PC-9 (cell line): Measurements from ENCODE around the gene SHFL. TPM values are rescaled to one million over a fixed set of nuclear protein-coding genes. Genes with fewer than 3 reads are reported as not detected.

Experiments used
- BruUV-seq: library from RNA; stranded (reverse); fragments of 400-500 nt; replicated peaks from 2 replicates; lab custom pipeline; 2021; lab: Mats Ljungman, UMichigan
- CTCF ChIA-PET: fragments of 300-600 bp; sonication (Branson Sonifier 250); formaldehyde crosslinking; loops from one replicate; lab custom pipeline; 2022; ENCODE audit warnings: antibody characterized with exemption; lab: Charles Lee
- POLR2A ChIA-PET: fragments of 300-600 bp; sonication (Branson Sonifier 250); formaldehyde crosslinking; loops from one replicate; lab custom pipeline; 2022; ENCODE audit warnings: antibody characterized with exemption; ENCODE audit not compliant: unreplicated experiment; lab: Charles Lee
- DNase-seq, 2 experiments: peaks; one replicate each; pipeline versions ENCODE4 v3.0.0 to v3.0.0-alpha.2; 2015 to 2022; ENCODE audit warnings: mixed read lengths in 1 of 2
- H2AFZ ChIP-seq: fragments of 200-600 bp; sonication (generic); 2 replicates; pipeline ENCODE4 v1.8.1; 2017; ENCODE audit warnings: antibody characterized with exemption
- H3F3A ChIP-seq: fragments of 200-600 bp; sonication (generic); 2 replicates; pipeline ENCODE4 v1.8.1; 2017; ENCODE audit warnings: antibody characterized with exemption, mild to moderate bottlenecking, low read depth; ENCODE audit not compliant: insufficient read depth
- H3K27ac ChIP-seq: fragments of 200-600 bp; sonication (generic); 2 replicates; pipeline ENCODE4 v1.6.1; 2016; ENCODE audit warnings: mixed run types
- H3K27me3 ChIP-seq: fragments of 200-600 bp; sonication (generic); 2 replicates; pipeline ENCODE4 v1.6.1; 2016; ENCODE audit warnings: low read depth, mixed run types; ENCODE audit not compliant: insufficient read depth
- H3K36me3 ChIP-seq: fragments of 200-600 bp; sonication (generic); 2 replicates; pipeline ENCODE4 v1.6.1; 2016; ENCODE audit warnings: low read depth, mixed run types
- H3K4me1 ChIP-seq: fragments of 200-600 bp; sonication (generic); replicated peaks from 2 replicates; pipeline ENCODE4 v1.6.1; 2016; ENCODE audit warnings: mixed run types; ENCODE audit not compliant: insufficient read depth
- H3K4me2 ChIP-seq: fragments of 200-600 bp; sonication (generic); 2 replicates; pipeline ENCODE4 v1.6.1; 2017; ENCODE audit warnings: mixed run types
- H3K4me3 ChIP-seq: fragments of 200-600 bp; sonication (generic); 2 replicates; pipeline ENCODE4 v1.6.1; 2016; ENCODE audit warnings: mixed run types
- H3K79me2 ChIP-seq: fragments of 200-600 bp; sonication (generic); 2 replicates; pipeline ENCODE4 v1.6.1; 2017; ENCODE audit warnings: low read depth, mixed run types
- H3K9me2 ChIP-seq: fragments of 200-600 bp; sonication (generic); 2 replicates; pipeline ENCODE4 v1.8.1; 2017; ENCODE audit warnings: mild to moderate bottlenecking; ENCODE audit not compliant: insufficient read depth
- H3K9me3 ChIP-seq: fragments of 200-600 bp; sonication (generic); 2 replicates; pipeline ENCODE4 v1.8.1; 2016; ENCODE audit warnings: low read depth; ENCODE audit not compliant: insufficient read depth
- H4K20me1 ChIP-seq: fragments of 200-600 bp; sonication (generic); 2 replicates; pipeline ENCODE4 v1.8.1; 2017; ENCODE audit not compliant: insufficient read depth
- EZH2 ChIP-seq: fragments of 200-600 bp; sonication (generic); IDR thresholded peaks from 2 replicates; pipeline ENCODE4 v1.8.0; 2017; ENCODE audit warnings: antibody characterized with exemption, low read depth
- intact Hi-C: fragments of 100-400 bp; cut with micrococcal nuclease; formaldehyde crosslinking; loops from one replicate; pipeline ENCODE4 v1.10.0; 2022; ENCODE audit not compliant: unreplicated experiment
- total RNA-seq: library from RNA; stranded (reverse); gene quantifications from 2 replicates; pipeline ENCODE4 v1.2.3, GENCODE V29; 2021
- TF ChIP-seq, protein P1 (sequence below): fragments of 200-600 bp; sonication (generic); conservative IDR thresholded peaks from 2 replicates; pipeline ENCODE4 v1.6.1; 2017; ENCODE audit warnings: mixed run types, antibody characterized with exemption, mild to moderate bottlenecking, moderate library complexity

SHFL gene
- total RNA-seq, 1 experiment from 2014 or later, result 25.6 TPM

DNA sequence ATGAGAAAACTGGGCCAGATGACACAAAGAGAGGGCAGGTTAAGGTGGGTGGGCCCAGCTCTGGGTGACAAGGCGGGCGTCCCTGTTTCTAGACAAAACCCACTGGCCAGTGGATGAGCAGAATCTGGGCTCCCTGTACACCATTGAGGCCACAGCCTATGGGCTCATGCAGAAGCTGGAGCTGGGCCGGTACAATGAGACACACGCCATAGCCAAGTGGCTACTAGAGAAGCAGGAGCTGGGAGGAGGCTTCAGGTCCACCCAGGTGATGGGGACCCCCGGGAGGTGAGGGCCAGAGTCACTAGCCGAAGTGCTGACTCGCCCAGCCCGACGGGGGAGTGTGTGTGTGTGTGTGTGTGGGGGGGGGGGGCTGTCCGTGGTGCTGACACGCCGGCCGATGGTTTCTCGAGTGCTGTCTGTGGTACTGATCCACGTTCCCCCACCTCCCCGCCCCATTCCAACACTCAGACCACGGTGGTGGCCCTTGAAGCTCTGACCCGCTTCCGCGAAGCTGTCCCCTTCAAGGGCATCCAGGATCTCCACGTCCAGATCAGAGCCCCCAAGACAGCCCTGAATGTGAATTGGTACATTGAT, 24.3 kb upstream of the SHFL start:
- Histone ChIP-seq H3K27ac (no peak overlapping the region), H3K36me3 (no peaks in the 10 kb centered on the region), H3K4me2 (no peak overlapping the region), H3K4me3 (no peak overlapping the region), H3K27me3 (peaks cover 77% of the 10 kb centered on the region), H3K9me3 (no peaks in the 10 kb centered on the region), H4K20me1 (no peaks in the 10 kb centered on the region), H3K9me2 (no peaks in the 10 kb centered on the region), H3K79me2 (no peaks in the 10 kb centered on the region), H2AFZ (no peak overlapping the region), H3K4me1 (no peaks in the 10 kb centered on the region), H3F3A (no peaks in the 10 kb centered on the region)
- intact Hi-C loops, result no loop called here
- POLR2A ChIA-PET, result no interaction called here
- CTCF ChIA-PET, result no interaction called here
- DNase-seq, result no peak
- no TSS peak for BruUV-seq
- TF ChIP-seq, protein P1, sequence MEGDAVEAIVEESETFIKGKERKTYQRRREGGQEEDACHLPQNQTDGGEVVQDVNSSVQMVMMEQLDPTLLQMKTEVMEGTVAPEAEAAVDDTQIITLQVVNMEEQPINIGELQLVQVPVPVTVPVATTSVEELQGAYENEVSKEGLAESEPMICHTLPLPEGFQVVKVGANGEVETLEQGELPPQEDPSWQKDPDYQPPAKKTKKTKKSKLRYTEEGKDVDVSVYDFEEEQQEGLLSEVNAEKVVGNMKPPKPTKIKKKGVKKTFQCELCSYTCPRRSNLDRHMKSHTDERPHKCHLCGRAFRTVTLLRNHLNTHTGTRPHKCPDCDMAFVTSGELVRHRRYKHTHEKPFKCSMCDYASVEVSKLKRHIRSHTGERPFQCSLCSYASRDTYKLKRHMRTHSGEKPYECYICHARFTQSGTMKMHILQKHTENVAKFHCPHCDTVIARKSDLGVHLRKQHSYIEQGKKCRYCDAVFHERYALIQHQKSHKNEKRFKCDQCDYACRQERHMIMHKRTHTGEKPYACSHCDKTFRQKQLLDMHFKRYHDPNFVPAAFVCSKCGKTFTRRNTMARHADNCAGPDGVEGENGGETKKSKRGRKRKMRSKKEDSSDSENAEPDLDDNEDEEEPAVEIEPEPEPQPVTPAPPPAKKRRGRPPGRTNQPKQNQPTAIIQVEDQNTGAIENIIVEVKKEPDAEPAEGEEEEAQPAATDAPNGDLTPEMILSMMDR, result no peak
- no peak for TF ChIP-seq EZH2

DNA sequence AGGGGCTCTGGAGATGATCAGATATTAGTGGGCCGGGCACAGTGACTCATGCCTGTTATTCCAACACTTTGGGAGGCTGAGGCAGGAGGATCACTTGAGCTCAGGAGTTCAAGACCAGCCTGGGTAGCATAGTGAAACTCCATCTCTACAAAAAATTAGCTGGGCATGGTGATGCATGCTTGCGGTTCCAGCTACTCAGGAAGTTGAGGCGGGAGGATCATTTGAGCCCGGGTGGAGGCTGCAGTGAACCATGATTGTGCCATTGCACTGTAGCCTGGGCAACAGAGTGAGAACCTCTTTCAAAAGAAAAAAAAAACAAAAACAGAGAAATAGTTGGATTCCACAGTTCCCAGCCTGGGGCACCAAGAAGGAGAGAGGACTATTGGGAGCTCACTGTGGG, 17.9 kb upstream of the SHFL start:
- BruUV-seq, result no TSS peak
- H4K20me1 ChIP-seq, result no peaks in the 10 kb centered on the region; the same call in 1 of the 2 replicates
- peaks cover 89% of the 10 kb centered on the region for H3K27me3 ChIP-seq
- H2AFZ ChIP-seq, result no peak overlapping the region
- TF ChIP-seq EZH2, result no peak
- TF ChIP-seq, protein P1, result no peak
- H3K4me3 ChIP-seq, result no peak overlapping the region
- no peaks in the 10 kb centered on the region for H3F3A ChIP-seq
- no peak for DNase-seq
- POLR2A ChIA-PET, result no interaction called here
- H3K9me3 ChIP-seq, result no peaks in the 10 kb centered on the region
- no peaks in the 10 kb centered on the region for H3K4me1 ChIP-seq
- H3K27ac ChIP-seq, result no peak overlapping the region
- no peaks in the 10 kb centered on the region for H3K36me3 ChIP-seq
- H3K9me2 ChIP-seq, result no peaks in the 10 kb centered on the region
- intact Hi-C loops, result no loop called here
- CTCF ChIA-PET, result interaction anchor here (0.5 kb wide), 1 partner anchor 326 kb away, joined by 3 read pairs; no protein-coding TSS in a partner anchor
- H3K79me2 ChIP-seq, result no peaks in the 10 kb centered on the region
- no peak overlapping the region for H3K4me2 ChIP-seq

DNA sequence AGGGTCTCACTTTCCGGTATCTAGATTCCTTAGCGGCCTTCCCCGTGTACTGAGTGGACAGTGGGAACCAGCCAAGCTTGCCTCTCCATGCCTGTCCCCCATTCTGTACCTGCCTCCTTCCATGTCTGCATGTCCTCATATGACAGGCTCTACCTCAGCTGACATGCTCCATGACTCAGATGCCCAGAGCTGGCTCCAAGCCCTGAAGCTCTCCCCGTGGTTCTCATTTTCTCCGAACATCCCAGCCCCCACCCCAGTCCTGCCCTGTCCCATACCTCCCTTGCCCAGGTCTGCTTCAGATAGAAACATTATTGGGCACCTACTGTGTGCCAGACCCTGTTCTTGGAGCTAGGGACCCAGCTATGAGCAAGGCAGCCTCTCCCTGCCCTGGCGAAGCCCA, 17.1 kb upstream of the SHFL start:
- Histone ChIP-seq H3K79me2 (no peaks in the 10 kb centered on the region), H4K20me1 (no peaks in the 10 kb centered on the region; the same call in 1 of the 2 replicates), H3K27ac (no peak overlapping the region), H3K4me3 (no peak overlapping the region), H3K4me1 (no peaks in the 10 kb centered on the region), H3K9me3 (0 out of 2 replicates have a peak, but pooled peaks cover 1% of the 10 kb centered on the region), H3K4me2 (no peak overlapping the region), H3K27me3 (peaks cover 87% of the 10 kb centered on the region), H3K9me2 (no peaks in the 10 kb centered on the region), H3F3A (no peaks in the 10 kb centered on the region), H3K36me3 (no peaks in the 10 kb centered on the region), H2AFZ (no peak overlapping the region)
- ChIA-PET CTCF (interaction anchor here (0.7 kb wide), 1 partner anchor 975 kb away, joined by 8 read pairs; no protein-coding TSS in a partner anchor), POLR2A (no interaction called here)
- DNase-seq, result no peak
- TF ChIP-seq, protein P1, result no peak
- intact Hi-C loops, result no loop called here
- BruUV-seq, result no TSS peak
